Epithelial cell of proximal tubule (primary cell): ENCODE measurements around the gene DGKI. TPM values are rescaled to one million over a fixed set of nuclear protein-coding genes. Genes with fewer than 3 reads are reported as not detected.

ENCODE experiments used
- DNase-seq: peaks from one replicate; pipeline ENCODE4 v3.0.0-alpha.2; 2011; ENCODE audit warnings: low read depth
- H3K4me3 ChIP-seq: 2 replicates; pipeline ENCODE4 v1.5.1; 2011; ENCODE audit warnings: low read depth, mild to moderate bottlenecking, low read length
- CTCF ChIP-seq: conservative IDR thresholded peaks from 2 replicates; pipeline ENCODE4 v1.5.1; 2012; ENCODE audit warnings: low read depth, mild to moderate bottlenecking, low read length
- total RNA-seq: library from RNA; depleted of rRNA; stranded (reverse); fragments of >200 nt; gene quantifications from 2 replicates; pipeline ENCODE4 v1.2.3, GENCODE V29; 2015

Gene DGKI
- total RNA-seq, 1 donor from 2014 or later, result 0.69 TPM

- TF ChIP-seq CTCF, result no peak
- DNase-seq, result no peak
- H3K4me3 ChIP-seq, result no peak overlapping the region
Observed at GRCh38 chr7:137871170-137871915, 24.6 kb upstream of the DGKI start.

- no peak for DNase-seq
- no peak overlapping the region for H3K4me3 ChIP-seq
- no peak for TF ChIP-seq CTCF
Observed at GRCh38 chr7:137870684-137871083, 23.9 kb upstream of the DGKI start.

GRCh38 chr7:137870078-137870477 is 23.3 kb upstream of the DGKI start:
- no peak for TF ChIP-seq CTCF
- no peak for DNase-seq
- no peak overlapping the region for H3K4me3 ChIP-seq

GRCh38 chr7:137869260-137869659 is 22.5 kb upstream of the DGKI start:
- no peak for TF ChIP-seq CTCF
- no peak overlapping the region for H3K4me3 ChIP-seq
- no peak for DNase-seq

GRCh38 chr7:137867289-137867688 is 20.5 kb upstream of the DGKI start:
- no peak overlapping the region for H3K4me3 ChIP-seq
- DNase-seq, result no peak
- no peak for TF ChIP-seq CTCF

GRCh38 chr7:137865764-137866163 is 19.0 kb upstream of the DGKI start:
- DNase-seq, result no peak
- H3K4me3 ChIP-seq, result no peak overlapping the region
- no peak for TF ChIP-seq CTCF

- H3K4me3 ChIP-seq, result no peak overlapping the region
- no peak for TF ChIP-seq CTCF
- no peak for DNase-seq
Observed at GRCh38 chr7:137862964-137863363, 16.2 kb upstream of the DGKI start.
